Left ventricle myocardium inferior (tissue), 1 donor: ENCODE measurements around the gene VEGFA. TPM values are rescaled to one million over a fixed set of nuclear protein-coding genes. Genes with fewer than 3 reads are reported as not detected.
A peak's percentile ranks its signal among the peaks of the same experiment; 100 is the strongest.

ENCODE experiments used
- DNase-seq: peaks from one replicate; pipeline ENCODE4 v3.0.0-alpha.2; 2020
- H3K27ac ChIP-seq: fragments of 200-600 bp; replicated peaks from 2 replicates; pipeline ENCODE4 v1.8.0; 2021
- H3K27me3 ChIP-seq: fragments of 200-600 bp; 2 replicates; pipeline ENCODE4 v1.8.0; 2021; ENCODE audit warnings: low read depth
- H3K36me3 ChIP-seq: fragments of 200-600 bp; 2 replicates; pipeline ENCODE4 v1.8.0; 2021
- H3K4me1 ChIP-seq: fragments of 200-600 bp; 2 replicates; pipeline ENCODE4 v1.8.0; 2021
- H3K4me3 ChIP-seq: fragments of 200-600 bp; 2 replicates; pipeline ENCODE4 v1.8.0; 2021; ENCODE audit warnings: mild to moderate bottlenecking, moderate library complexity
- H3K9me3 ChIP-seq: fragments of 200-600 bp; replicated peaks from 2 replicates; pipeline ENCODE4 v1.8.0; 2021
- intact Hi-C: fragments of 100-400 bp; cut with micrococcal nuclease; formaldehyde crosslinking; loops from one replicate; pipeline ENCODE4 v1.11.0; 2022
- total RNA-seq: library from RNA; stranded (reverse); fragmentation: NEBNext Ultra II Directional; extraction: Animal tissue kit (Norgen Biotek cat#: 25700); gene quantifications from one replicate; pipeline ENCODE4 v1.2.1, GENCODE V29; 2021
- TF ChIP-seq, protein P1 (sequence below): fragments of 200-600 bp; IDR thresholded peaks from 2 replicates; pipeline ENCODE4 v1.8.0; 2021; ENCODE audit warnings: antibody characterized with exemption, mild to moderate bottlenecking, borderline replicate concordance
- donor health status: DM: no; HTN: yes; CAD: no; lungs with severe emphysema.

The VEGFA gene
- total RNA-seq, 1 donor from 2014 or later: 359 TPM

DNA sequence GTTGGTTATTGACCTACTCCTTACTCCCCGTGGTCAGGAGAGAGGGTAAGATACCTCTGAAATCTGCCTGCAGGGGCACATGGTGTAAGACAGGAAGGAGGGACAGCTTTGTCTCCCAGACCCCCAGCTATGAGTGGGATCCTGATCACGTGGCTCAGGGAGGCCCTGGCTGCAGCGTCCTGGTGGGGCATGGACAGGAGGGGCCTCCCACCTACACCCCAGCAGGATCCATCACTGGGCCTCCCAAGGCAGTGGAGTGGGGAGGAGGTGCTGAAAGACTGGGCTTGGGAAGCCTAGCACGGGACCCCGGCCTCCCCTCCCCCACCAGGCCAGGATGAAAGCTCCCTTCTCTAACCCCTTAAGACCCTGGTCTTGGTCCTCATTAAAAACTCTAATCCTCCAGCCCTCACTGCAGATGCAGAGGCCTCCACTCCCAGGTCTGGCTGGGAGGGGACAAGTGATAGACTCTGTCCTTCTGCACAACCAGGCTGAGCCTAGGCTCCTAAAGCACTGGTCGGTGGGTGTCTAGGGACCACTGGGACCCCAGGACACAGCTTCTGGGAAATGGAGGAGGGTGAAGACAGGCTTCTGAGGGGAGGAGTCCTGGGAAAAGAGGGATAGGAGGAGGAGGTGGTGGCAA is 29.6 kb upstream of the VEGFA start:
- no peaks in the 10 kb centered on the region for H3K36me3 ChIP-seq
- DNase-seq: no peak
- H3K27me3 ChIP-seq: no peaks in the 10 kb centered on the region
- TF ChIP-seq, protein P1, sequence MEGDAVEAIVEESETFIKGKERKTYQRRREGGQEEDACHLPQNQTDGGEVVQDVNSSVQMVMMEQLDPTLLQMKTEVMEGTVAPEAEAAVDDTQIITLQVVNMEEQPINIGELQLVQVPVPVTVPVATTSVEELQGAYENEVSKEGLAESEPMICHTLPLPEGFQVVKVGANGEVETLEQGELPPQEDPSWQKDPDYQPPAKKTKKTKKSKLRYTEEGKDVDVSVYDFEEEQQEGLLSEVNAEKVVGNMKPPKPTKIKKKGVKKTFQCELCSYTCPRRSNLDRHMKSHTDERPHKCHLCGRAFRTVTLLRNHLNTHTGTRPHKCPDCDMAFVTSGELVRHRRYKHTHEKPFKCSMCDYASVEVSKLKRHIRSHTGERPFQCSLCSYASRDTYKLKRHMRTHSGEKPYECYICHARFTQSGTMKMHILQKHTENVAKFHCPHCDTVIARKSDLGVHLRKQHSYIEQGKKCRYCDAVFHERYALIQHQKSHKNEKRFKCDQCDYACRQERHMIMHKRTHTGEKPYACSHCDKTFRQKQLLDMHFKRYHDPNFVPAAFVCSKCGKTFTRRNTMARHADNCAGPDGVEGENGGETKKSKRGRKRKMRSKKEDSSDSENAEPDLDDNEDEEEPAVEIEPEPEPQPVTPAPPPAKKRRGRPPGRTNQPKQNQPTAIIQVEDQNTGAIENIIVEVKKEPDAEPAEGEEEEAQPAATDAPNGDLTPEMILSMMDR: no peak
- peaks cover 18% of the 10 kb centered on the region for H3K4me1 ChIP-seq
- intact Hi-C loops: no loop called here
- H3K27ac ChIP-seq: no peak overlapping the region
- no peaks in the 10 kb centered on the region for H3K9me3 ChIP-seq
- H3K4me3 ChIP-seq: no peak overlapping the region

DNA sequence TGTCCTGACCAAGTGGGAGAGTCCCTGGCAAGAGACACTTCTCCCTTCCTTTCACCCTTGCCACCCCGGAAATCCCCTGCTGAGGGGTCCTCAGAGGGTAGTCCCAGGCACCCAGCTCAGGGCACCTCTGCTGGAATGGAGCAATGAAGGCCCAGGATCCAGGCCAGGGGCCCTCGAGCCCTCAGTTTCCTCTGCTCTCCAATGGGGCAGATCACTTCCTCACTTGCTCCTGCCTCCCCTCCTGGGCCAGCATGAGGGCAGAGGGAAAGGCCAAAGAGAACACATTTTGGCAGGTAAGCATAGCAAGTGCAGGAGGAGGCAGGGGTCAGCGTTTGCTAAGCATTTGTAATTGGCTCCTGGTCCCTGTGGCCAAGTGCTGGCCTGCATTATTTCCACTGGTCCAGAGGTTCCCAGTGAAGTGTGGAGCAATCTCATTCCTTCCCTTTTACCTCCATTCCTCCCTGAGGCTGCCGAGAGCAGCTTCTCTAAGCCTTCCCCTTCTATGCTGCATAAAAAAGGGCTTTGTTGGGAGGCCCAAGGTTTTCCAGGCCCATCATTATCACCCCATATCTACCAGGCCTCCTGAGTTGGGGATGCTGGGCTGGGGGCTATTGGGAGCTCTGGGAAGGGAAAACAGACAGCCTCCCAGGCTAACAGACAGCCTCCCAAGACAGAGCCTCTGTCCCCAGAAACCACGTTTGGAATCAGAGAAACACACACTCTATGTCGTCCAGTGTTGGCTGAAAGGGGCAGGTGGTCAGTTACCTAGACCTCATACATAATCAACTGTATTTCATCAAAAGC is 28.8 kb upstream of the VEGFA start:
- no peak overlapping the region for H3K4me3 ChIP-seq
- TF ChIP-seq, protein P1: no peak
- H3K9me3 ChIP-seq: no peaks in the 10 kb centered on the region
- intact Hi-C loops: no loop called here
- no peaks in the 10 kb centered on the region for H3K36me3 ChIP-seq
- H3K27ac ChIP-seq: no peak overlapping the region
- no peaks in the 10 kb centered on the region for H3K27me3 ChIP-seq
- peaks cover 18% of the 10 kb centered on the region for H3K4me1 ChIP-seq
- DNase-seq: no peak

DNA sequence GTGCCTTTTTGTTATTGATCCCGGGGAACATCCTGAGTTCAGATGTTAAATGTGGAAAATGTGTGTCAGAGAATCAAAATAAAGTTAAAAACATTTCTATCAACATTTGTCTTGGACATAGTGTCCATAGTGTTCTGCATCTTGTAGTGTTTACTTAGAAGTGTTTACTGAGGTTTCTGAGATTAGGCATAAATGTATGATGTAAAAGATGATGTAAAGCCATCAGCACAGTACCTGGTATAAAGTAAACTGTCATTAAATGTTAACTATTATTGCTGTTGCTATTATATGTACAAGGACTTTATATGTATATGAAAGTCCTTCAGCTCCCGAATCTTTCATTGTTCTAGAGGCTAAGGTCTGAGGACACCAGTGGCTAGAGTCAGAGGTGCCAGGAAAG is 28.2 kb upstream of the VEGFA start:
- intact Hi-C loops: no loop called here
- Histone ChIP-seq H3K4me3 (no peak overlapping the region), H3K9me3 (no peaks in the 10 kb centered on the region), H3K36me3 (no peaks in the 10 kb centered on the region), H3K4me1 (peaks cover 16% of the 10 kb centered on the region), H3K27ac (no peak overlapping the region), H3K27me3 (peaks cover 3% of the 10 kb centered on the region)
- TF ChIP-seq, protein P1: no peak
- DNase-seq: no peak

- Histone ChIP-seq H3K27me3 (peaks cover 5% of the 10 kb centered on the region), H3K9me3 (no peaks in the 10 kb centered on the region), H3K4me1 (peaks cover 12% of the 10 kb centered on the region), H3K36me3 (no peaks in the 10 kb centered on the region), H3K4me3 (no peak overlapping the region), H3K27ac (no peak overlapping the region)
- TF ChIP-seq, protein P1: no peak
- no peak for DNase-seq
- intact Hi-C loops: no loop called here
Observed at GRCh38 chr6:43742285-43742684, 27.7 kb upstream of the VEGFA start.

DNA sequence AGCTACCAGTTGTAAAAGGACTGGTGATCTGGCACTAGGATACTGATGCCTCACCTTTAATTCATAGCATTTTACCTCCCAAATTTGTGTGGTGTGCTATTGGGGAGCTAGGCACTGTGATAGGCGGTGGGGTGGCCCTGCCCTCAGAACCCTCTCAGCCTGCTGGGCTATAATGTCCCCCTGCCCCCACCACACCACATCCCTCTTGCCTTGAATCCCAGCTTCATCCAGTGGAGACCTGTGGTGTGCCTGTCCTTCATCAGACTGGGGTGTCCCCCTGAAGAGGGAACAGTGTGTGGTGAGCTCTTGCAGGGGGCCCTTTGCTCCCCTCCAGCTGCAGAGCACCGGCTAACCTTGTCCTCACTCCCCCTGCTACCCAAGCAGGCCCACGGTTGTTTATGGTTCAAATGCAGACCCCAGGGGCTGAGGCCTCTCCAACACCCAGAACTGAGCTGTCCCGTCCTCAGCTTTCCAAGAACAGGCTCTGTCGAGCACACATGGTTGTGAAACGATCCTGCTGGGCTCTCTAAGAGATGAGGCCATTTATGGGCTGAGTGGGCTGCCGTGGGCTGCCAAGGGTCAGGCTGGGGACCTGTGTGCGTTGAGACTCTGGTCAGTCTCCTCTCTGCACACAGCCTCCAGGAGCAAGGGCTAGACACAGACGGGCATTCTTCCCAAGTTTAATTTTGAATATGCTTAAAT is 26.9 kb upstream of the VEGFA start:
- peak overlapping the region; percentile 54 for H3K27ac ChIP-seq

More for the DNA sequence above, 26.9 kb upstream of the VEGFA start:
- Histone ChIP-seq H3K4me3 (no peak overlapping the region), H3K27me3 (peaks cover 5% of the 10 kb centered on the region), H3K4me1 (peaks cover 6% of the 10 kb centered on the region), H3K9me3 (no peaks in the 10 kb centered on the region), H3K36me3 (no peaks in the 10 kb centered on the region)
- TF ChIP-seq, protein P1: no peak
- intact Hi-C loops: no loop called here
- DNase-seq: no peak
